ENCODE data around the gene GSG1. TPM values are rescaled to one million over a fixed set of nuclear protein-coding genes. Genes with fewer than 3 reads are reported as not detected.
"Not testable (repeated sequence)": the region's sequence is repeated elsewhere in the genome, so short reads cannot be mapped to it uniquely, and the experiment has no call there.

GSG1 gene
- total RNA-seq, 1 donor from 2014 or later = not detected

DNA sequence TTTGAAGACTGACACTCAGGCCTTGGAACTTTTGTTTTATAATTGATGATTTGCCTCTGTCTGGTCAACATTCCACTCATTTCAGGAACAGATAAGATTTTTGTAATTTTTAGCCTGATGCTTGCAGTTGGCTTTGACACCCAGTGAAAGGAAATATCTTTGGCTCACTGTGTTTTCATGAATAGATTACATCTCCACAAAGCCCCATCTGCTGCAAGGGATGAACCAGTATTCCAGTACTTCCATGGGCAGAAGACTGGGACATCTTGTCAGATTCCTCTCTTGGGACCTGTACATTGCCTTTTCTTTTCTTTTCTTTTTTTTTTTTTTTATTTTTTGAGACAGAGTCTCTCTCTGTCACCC, 28.4 kb downstream of the GSG1 start:
- ATAC-seq = no peak

DNA sequence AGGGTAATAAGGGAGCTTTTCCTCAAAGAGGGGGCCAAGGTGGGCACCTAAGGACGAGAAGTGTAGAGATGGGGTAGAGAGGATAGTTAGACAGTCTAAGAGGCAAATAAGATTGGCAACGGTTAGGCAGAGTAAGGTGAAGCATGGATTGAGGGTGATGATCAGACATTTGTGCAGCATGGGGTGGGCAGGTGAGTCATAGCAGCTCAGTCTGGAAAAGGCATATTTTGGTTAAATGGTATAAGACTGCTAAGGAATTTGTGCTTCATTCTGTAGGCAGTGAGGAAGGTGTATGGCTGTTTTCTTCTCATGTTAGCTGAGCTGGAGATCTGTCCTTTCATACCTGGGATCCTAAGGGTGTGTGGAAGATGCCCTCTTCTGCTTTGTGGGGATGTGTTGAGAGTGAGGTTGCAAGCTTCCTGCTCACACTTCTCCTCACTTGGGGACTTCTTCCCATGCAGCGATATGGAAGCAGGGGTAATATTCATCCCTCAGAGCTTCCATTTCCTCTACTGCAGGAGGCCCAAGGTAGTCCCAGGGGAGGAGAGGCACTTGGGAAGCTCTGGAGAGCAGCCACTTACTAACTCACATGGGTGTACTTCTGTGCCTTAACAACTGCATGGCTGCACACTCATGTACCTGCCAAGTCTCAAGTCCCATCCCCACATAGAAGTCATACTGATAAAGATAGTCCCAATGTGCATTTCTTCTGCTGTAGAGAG, 28.9 kb downstream of the GSG1 start:
- DNase-seq (ENCODE audit: missing footprints) (no peak), ATAC-seq (no peak)
- intact Hi-C loops (cut with DNase I) = no loop called here

More for the DNA sequence above, 28.4 kb downstream of the GSG1 start:
- intact Hi-C loops (cut with DNase I) = no loop called here
- no peak for DNase-seq (ENCODE audit: missing footprints)

DNA sequence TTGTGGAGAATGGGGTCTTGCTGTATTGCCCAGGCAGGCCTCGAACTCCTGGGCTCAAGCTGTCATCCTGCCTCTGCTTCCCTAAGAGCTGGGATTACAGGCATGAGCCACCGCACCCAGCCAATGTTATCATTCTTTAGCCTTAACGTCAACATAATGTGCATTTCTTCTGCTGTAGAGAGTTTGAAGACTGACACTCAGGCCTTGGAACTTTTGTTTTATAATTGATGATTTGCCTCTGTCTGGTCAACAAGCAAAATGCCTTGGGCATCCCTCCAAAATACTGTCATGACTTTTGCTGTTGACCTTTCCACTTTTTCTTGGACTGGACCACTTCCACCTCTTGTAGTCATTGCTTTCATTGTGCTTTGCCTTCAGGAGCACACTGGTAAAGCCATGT, 30.3 kb downstream of the GSG1 start:
- intact Hi-C loops (cut with DNase I) = no loop called here
- DNase-seq (ENCODE audit: missing footprints) = no peak
- ATAC-seq = no peak

DNA sequence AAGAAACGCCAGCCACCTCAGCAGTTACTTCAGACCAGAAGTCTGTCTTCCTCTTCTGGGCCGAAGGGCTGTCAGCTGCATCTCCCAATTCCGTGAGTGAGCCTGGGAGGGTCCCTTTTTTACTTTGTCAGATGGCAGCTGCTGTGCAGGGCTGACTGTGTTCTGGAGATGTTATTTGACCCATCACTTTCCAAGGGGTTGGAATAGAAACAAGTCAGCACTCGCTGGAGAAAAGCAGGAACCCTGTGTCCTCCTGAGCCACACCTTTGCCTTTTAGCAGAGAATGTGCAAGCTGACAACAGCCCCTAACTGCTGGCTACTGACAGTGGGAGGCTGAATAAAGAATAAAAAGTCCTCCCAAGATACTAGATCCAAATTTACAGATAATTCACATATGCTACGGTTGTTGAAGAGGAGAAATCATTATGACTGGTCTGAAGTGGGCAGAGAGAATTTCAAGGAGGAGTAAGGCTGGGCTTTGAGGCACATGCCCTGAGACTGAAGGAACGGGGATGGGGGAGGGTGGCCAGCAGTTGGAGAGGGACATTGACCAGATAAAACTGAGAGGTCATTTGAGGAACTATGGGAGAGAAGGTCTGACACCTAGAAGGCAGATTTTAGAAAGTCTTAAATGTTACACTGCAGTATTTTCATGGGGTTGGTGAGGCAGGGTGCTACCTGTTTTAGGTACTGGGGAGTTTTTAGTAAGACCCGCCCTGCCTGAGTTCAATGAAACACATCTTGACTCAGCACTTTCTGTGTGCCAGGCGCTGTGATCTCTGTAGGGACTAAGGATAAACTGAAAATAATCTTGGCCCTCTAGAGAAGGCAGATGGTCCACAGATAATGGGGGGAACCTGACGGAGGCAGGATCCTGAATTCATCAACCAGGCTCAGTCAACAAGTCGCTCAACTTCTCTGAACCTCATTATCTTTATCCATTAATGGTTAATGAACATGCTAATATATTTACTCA, 31.9 kb downstream of the GSG1 start:
- ATAC-seq = no peak
- intact Hi-C loops (cut with DNase I) = no loop called here
- no peak for DNase-seq (ENCODE audit: missing footprints)

DNA sequence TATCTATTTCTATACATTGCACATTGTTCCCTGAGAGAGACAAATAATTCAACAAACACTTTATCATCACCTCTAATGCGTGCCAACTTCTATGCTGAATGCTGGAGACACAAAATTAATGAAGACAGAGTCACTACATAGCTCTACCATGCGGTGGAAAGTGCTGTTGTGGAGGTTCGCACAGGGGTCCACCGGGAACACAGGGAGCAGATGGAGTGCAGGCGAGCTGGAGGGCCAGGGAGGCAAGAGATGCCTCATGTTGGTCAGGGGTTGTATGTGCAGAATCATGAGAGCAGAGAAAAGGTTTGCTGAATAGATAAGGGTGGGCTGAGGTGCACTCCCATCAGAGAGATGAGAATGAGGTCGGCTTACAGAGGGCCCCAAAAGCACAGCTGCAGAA, 34.1 kb downstream of the GSG1 start:
- DNase-seq (ENCODE audit: missing footprints) (peak; percentile 62), ATAC-seq (no peak)
- intact Hi-C loops (cut with DNase I) = no loop called here

DNA sequence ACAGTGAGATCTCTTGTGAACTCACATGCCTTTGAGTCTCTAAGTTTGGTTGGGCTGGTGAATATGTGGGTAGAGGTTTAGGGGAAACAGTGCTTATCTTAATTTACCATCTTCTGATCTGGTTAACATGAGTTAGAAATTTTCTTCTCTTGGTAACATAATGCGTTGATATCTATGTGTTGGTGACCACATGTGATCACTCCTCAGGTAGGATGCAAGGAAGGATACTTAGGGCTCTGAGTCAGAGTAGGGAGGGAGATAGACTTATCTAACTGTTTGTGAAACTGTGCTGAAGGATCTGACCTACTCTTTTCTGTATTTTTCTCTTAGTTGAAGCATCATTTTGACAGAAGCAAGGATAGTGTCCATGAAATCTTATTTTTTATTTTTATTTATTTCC, 36.1 kb downstream of the GSG1 start:
- intact Hi-C loops (cut with DNase I) = no loop called here
- DNase-seq (ENCODE audit: missing footprints) (no peak), ATAC-seq (no peak)

DNA sequence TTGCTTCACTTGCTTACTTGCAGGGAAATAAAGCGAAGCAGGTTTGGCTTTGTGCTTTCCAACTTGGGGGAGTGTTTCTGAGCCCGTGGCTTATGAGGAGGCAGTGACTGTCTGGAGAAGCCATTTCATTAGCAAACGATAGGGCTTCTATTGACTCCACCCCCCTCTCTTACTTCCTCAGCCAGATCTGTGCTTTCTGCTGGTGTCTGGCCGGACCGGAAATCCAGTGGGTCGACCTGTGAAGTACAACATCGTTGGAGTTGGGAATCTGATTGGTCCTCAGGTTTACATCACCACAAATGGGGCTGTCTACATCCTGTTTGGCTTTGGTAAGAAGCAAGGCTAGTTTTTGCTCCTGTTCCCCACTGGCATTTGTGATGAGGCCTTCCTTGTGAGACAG, 37.0 kb downstream of the GSG1 start:
- DNase-seq (ENCODE audit: missing footprints) (no peak), ATAC-seq (no peak)
- intact Hi-C loops (cut with DNase I) = no loop called here

DNA sequence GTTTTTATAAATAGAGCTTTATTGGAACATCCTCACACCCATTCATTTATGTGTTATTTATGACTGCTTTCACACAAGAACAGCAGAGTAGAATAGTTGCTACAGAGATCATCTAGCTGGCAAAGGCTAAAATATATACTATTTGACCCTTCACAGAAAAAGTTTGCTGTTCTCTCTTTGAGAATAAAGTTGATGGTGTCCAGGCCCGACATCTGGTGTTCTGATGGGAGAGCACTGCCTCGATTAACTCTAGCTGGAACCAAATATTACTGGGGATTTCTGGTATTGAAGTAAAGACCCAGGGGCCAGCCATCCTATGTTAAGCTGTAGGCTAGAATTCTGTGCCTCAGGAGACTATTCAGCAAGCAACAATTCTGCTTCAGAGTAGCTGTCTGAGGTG, 37.5 kb downstream of the GSG1 start:
- no peak for DNase-seq (ENCODE audit: missing footprints)
- ATAC-seq = no peak
- intact Hi-C loops (cut with DNase I) = no loop called here

DNA sequence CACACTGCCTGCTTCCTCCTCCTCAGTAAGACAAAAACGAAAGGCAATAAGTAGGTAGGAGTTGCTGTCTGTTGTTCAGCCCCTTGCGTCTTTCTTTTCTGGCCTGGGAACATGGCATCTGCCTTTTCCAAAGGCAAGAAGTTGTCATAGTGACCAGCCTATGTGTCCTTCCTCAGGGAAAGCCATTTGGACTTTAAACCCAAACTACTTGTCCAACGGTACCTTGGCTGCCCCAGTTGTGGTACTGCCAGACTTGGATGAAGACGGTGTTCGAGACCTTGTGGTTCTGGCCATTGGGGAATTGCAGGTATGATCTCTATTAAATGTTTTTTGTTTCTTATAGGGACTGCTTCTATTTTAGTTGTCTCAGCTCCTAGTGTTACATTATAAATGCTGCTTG, 40.8 kb downstream of the GSG1 start:
- intact Hi-C loops (cut with DNase I) = no loop called here
- DNase-seq (ENCODE audit: missing footprints) (no peak), ATAC-seq (no peak)

DNA sequence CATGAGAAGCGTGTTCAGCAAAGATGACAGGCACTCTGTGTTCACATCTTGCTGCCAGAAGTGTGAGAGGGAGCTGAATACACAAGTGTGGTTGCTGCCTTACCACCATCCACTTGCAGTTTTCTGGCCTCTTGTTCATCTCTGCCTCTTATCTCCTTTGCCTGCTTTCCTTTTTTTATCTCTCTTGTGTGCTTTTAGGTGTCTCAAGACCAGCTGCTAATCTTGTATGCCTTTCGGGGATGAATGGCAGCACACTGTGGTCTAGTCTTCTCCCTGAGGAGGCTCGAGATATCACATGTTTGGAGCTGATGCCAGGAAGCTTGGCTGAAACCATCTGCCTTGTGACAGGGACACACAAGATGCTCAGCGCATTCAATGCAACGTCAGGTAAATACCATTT, 42.1 kb downstream of the GSG1 start:
- intact Hi-C loops (cut with DNase I) = no loop called here
- ATAC-seq (no peak), DNase-seq (ENCODE audit: missing footprints) (no peak)

DNA sequence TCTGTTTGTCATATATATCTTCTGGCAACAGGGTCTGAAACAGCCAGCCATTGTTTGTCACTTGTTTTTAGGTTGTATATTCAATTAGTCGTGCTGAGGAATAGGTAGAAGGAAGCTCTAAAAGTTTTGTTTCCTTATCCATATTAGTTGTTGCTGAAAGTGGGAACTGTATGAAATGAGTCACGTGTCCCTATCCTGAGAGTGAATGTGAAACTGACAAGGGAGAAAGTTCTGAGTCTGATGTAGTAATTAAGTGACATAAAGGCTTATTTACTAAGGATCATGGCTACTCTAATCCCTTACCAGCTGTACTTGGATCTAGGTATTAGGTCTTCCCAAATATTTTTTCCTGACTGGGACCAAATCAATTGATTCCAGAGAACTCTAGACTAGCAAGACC, 42.9 kb downstream of the GSG1 start:
- ATAC-seq (no peak), DNase-seq (ENCODE audit: missing footprints) (no peak)
- intact Hi-C loops (cut with DNase I) = no loop called here

DNA sequence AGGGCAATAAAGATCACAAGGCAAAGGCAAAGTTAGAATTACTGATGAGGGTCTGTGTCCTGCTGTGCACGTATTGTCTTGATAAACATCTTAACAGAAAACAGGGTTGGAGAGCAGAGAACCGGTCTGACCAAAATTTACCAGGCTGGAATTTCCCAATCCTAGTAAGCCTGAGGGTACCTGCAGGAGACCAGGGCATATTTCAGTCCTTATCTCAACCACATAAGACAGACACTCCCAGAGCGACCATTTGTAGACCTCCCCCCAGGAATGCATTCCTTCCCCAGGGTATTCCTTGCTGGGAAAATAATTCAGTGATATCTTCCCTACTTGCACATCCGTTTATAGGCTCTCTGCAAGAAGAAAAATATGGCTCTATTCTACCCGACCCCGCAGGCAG, 49.9 kb downstream of the GSG1 start:
- DNase-seq (ENCODE audit: missing footprints); intact Hi-C loops (cut with DNase I); ATAC-seq: not testable (repeated sequence)

DNA sequence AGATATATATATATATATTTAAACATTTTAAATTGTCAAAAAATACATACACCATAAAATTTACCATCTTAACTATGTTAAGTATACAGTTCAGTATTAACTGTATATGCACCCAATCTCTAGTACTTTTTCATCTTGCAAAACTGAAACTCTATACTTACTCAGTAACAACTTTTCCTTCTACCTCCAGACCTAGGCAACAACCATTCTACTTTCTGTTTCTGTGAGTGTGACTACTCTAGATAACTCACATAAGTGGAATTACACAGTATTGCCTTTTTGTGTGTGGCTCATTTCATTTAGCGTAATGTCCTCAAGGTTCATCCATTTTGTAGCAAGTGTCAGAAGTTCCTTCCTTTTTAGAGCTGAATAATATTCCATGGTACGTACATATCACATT, 51.0 kb downstream of the GSG1 start:
- ATAC-seq (no peak), DNase-seq (ENCODE audit: missing footprints) (no peak)
- intact Hi-C loops (cut with DNase I) = no loop called here

DNA sequence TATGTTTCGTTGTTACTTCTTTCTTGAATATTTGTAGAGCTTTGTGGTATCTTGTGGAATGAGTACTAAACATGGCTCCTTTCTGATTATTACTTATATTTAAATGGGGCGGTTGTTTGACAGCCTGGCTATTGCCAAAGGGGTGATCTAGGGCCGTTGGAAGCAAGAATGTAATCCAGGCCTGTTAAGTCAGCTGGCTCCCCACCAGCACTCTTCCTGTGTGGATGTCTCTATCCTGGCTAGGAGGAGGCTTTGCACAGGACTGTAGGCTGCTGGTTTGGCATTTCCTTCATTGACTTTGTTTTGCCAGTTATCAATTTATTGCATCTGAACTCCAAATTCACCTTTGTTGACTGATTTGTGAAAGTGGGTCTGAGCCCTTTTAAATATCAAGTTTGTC, 53.7 kb downstream of the GSG1 start:
- DNase-seq (ENCODE audit: missing footprints) = no peak
- no peak for ATAC-seq
- intact Hi-C loops (cut with DNase I) = no loop called here

DNA sequence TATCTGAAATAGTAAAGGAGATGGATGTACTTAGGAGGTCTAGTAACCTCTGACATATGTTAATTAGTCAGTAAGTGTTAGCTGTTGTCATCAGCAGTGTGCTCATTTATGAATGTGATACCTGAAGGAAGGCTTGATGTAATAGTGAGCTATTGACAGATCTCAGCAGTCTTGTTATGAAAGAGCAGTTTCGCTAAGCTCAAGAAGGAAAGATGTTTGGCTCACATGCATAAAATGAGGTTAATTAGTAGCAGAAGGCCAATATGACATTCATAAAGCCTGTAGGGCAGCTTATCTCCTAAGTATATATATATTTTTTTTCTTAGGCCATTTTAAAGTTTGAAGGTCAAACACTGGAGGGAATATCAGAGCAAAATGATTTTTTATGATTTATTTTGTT, 56.5 kb downstream of the GSG1 start:
- intact Hi-C loops (cut with DNase I) = no loop called here
- ATAC-seq (no peak), DNase-seq (ENCODE audit: missing footprints) (no peak)

DNA sequence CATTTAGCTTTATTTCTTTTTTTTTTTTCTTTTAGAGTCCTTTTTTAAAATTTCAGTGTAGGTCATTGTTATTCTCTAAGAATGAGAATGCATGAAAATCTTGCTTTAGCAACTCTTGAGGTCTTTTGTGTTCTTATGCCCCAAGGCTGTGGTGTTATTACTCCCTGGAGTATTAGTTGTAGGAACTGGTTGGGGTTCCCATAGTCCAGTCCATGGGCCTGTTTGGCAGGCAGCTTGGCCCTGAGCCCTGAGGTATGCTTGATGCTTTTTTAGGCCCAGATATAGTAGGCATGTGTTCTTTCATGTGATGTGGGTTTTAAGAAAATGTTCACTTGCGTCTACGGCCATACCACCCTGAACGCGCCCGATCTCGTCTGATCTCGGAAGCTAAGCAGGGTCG, 57.7 kb downstream of the GSG1 start:
- DNase-seq (ENCODE audit: missing footprints) = no peak
- no peak for ATAC-seq
- intact Hi-C loops (cut with DNase I) = no loop called here

DNA sequence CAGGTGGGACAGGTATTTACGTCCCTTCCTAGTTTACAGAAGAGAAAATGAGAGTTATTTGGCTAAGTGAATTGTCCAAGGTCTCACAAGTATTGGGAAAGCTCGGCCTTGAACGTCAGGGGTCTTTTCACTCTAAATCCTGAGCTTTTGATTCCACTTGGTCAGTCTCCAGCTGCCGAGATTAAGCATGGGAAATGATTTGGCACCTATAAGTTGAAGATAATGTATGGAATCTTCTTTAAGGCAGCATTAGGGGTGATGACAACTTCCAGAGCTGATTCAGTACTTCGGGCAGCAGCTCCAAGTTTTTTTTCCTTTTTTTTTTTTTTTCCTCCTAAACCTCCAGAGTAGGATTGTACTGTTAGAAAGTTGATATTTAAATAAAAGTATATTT, 58.6 kb downstream of the GSG1 start:
- DNase-seq (ENCODE audit: missing footprints) (no peak), ATAC-seq (no peak)
- intact Hi-C loops (cut with DNase I) = no loop called here

DNA sequence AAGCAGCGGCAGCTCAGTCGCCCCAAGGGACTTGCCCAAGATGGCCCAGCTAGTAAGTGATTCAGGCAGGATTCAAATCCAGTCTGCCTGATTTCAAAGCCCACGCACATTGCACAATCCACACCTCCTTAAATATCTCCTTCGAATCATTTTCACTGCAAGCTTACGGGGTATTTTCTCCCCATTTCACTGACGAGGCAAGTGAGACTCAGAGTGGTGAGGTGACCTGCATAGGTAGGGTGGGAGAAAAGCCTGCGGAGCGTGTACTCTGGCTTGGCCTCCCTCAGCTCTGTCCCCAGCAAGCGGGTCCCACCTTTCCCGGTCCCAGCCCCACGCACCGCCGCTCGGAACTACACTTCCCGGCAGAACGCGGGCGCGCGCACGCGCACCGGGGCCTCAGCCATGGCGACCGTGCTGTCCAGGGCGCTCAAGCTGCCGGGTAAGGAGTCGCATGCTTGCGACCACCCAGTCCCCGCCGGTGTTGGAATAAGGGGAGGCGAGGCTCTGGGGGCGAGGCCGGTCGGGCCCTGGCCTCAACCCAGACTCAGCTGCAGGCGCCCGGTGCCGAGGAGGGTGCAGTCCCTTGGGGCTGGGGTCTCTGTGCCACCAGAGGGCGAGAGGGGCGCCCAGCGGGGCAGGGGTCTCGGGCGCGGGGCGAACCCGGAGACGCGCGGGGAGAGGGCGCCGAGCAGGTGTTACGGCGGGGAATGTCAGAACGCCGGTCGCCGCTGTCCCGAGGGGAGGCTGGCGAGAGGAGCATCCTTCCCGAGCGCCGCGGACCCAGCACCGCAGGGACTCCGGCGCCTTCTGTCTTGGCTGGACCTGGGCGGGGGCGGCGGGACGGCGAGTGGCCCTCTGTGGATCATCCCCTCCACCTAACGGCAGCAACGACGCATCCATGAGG, 59.2 kb downstream of the GSG1 start, which contains the start of gene FAM234B:
TSS of gene FAM234B (plus strand) at position 380 of the 904 bp plus-strand sequence. CDS start at position 403, 23 bp downstream.
- intact Hi-C loops (cut with DNase I) = no loop called here
- ATAC-seq = peak; percentile 98
- peak; percentile 90 for DNase-seq (ENCODE audit: missing footprints)

DNA sequence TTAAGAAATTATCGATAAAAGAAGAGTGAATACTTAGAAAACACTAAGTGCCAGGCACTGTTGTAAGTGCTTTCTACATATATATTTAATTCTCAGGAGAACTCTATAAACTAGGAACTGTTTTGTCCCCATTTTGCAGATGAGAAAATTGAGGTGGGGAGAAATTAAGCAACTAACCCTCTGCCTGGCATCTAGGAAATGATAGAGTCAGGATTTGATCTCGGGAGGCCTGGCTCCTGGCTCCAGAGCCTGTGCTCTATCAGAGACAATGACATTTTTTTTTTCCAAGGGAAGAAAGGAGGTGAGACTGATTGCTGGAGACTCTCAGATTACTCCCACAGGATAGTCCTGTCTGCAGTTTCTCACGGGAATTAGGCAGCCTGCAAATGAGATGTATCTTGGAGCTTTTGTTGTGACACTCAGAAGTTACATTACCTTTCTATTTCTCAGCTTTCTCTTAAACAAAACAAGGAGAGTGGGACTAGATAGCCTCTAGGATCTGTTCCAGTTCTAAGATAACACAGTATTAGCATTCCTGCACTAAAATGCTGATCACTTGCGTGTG, 60.7 kb downstream of the GSG1 start:
- intact Hi-C loops (cut with DNase I) = no loop called here
- DNase-seq (ENCODE audit: missing footprints) = no peak
- no peak for ATAC-seq
